ENCODE data around the gene SLC12A7. TPM values are rescaled to one million over a fixed set of nuclear protein-coding genes. Genes with fewer than 3 reads are reported as not detected.

SLC12A7 gene
- total RNA-seq, 1 donor from 2014 or later: 49.5 TPM

- TF ChIP-seq CTCF (IDR thresholded peaks at IDR 0.05): no peak
- DNase-seq (no peak), ATAC-seq (peak in 1 of 2 donors; percentile 2)
- intact Hi-C loops (cut with DNase I): no loop called here
- no peaks in the 10 kb centered on the region for H3K9me3 ChIP-seq
- no peak overlapping the region for H3K4me3 ChIP-seq
- H3K27ac ChIP-seq: no peak overlapping the region
- no peaks in the 10 kb centered on the region for H3K27me3 ChIP-seq (ENCODE audit: low read depth)
- no peaks in the 10 kb centered on the region for H3K4me1 ChIP-seq
- H3K36me3 ChIP-seq: peaks cover 71% of the 10 kb centered on the region
These were observed 59.0 kb downstream of the SLC12A7 start for GRCh38 chr5:1052641-1053390.

GRCh38 chr5:1052076-1052475, 59.8 kb downstream of the SLC12A7 start:
- no peak overlapping the region for H3K27ac ChIP-seq
- ATAC-seq: no peak
- no peak overlapping the region for H3K4me3 ChIP-seq
- no peaks in the 10 kb centered on the region for H3K9me3 ChIP-seq
- H3K27me3 ChIP-seq (ENCODE audit: low read depth): no peaks in the 10 kb centered on the region
- H3K4me1 ChIP-seq: no peaks in the 10 kb centered on the region
- peaks cover 65% of the 10 kb centered on the region for H3K36me3 ChIP-seq
- intact Hi-C loops (cut with DNase I): no loop called here
- DNase-seq: no peak
- no peak for TF ChIP-seq CTCF (IDR thresholded peaks at IDR 0.05)

GRCh38 chr5:1051366-1051720, 60.5 kb downstream of the SLC12A7 start:
- ATAC-seq (no peak), DNase-seq (no peak)
- no peak overlapping the region for H3K4me3 ChIP-seq
- peaks cover 58% of the 10 kb centered on the region for H3K36me3 ChIP-seq
- TF ChIP-seq CTCF (IDR thresholded peaks at IDR 0.05): no peak
- no peaks in the 10 kb centered on the region for H3K4me1 ChIP-seq
- H3K27me3 ChIP-seq (ENCODE audit: low read depth): no peaks in the 10 kb centered on the region
- intact Hi-C loops (cut with DNase I): no loop called here
- no peaks in the 10 kb centered on the region for H3K9me3 ChIP-seq
- no peak overlapping the region for H3K27ac ChIP-seq

- no peak overlapping the region for H3K4me3 ChIP-seq
- H3K27me3 ChIP-seq (ENCODE audit: low read depth): no peaks in the 10 kb centered on the region
- no peaks in the 10 kb centered on the region for H3K4me1 ChIP-seq
- DNase-seq: no peak
- no peak overlapping the region for H3K27ac ChIP-seq
- H3K36me3 ChIP-seq: peaks cover 51% of the 10 kb centered on the region
- no peak for TF ChIP-seq CTCF (IDR thresholded peaks at IDR 0.05)
- ATAC-seq: no peak
- H3K9me3 ChIP-seq: no peaks in the 10 kb centered on the region
- intact Hi-C loops (cut with DNase I): no loop called here
These were observed 61.2 kb downstream of the SLC12A7 start for GRCh38 chr5:1050423-1051365.

- DNase-seq (peak; percentile 41), ATAC-seq (no peak)
- no peaks in the 10 kb centered on the region for H3K4me1 ChIP-seq
- intact Hi-C loops (cut with DNase I): no loop called here
- H3K36me3 ChIP-seq: peaks cover 38% of the 10 kb centered on the region
- no peak overlapping the region for H3K27ac ChIP-seq
- no peaks in the 10 kb centered on the region for H3K27me3 ChIP-seq (ENCODE audit: low read depth)
- H3K4me3 ChIP-seq: no peak overlapping the region
- no peak for TF ChIP-seq CTCF (IDR thresholded peaks at IDR 0.05)
- H3K9me3 ChIP-seq: no peaks in the 10 kb centered on the region
These were observed 62.7 kb downstream of the SLC12A7 start for GRCh38 chr5:1048861-1049838.
